ENCODE measurements around the gene DPF1. TPM values are rescaled to one million over a fixed set of nuclear protein-coding genes. Genes with fewer than 3 reads are reported as not detected.

Gene DPF1
- total RNA-seq, 1 donor from 2014 or later = 1.5 TPM

- no peak for DNase-seq (ENCODE audit: low read depth)
- Histone ChIP-seq H3K36me3 (ENCODE audit: control insufficient read depth, insufficient read depth, low read length) (peaks cover 4% of the 10 kb centered on the region), H3K27me3 (ENCODE audit: control insufficient read depth, insufficient read depth, low read length) (no peaks in the 10 kb centered on the region), H3K4me3 (ENCODE audit: low read depth, low read length) (no peak overlapping the region)
- TF ChIP-seq, protein P1, sequence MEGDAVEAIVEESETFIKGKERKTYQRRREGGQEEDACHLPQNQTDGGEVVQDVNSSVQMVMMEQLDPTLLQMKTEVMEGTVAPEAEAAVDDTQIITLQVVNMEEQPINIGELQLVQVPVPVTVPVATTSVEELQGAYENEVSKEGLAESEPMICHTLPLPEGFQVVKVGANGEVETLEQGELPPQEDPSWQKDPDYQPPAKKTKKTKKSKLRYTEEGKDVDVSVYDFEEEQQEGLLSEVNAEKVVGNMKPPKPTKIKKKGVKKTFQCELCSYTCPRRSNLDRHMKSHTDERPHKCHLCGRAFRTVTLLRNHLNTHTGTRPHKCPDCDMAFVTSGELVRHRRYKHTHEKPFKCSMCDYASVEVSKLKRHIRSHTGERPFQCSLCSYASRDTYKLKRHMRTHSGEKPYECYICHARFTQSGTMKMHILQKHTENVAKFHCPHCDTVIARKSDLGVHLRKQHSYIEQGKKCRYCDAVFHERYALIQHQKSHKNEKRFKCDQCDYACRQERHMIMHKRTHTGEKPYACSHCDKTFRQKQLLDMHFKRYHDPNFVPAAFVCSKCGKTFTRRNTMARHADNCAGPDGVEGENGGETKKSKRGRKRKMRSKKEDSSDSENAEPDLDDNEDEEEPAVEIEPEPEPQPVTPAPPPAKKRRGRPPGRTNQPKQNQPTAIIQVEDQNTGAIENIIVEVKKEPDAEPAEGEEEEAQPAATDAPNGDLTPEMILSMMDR (IDR thresholded peaks at IDR 0.05; ENCODE audit: insufficient read depth, low read length, poor library complexity, severe bottlenecking) = no peak
Measured at GRCh38 chr19:38164526-38164925, 59.5 kb downstream of the DPF1 start.

GRCh38 chr19:38163419-38164290 lies 60.4 kb downstream of the DPF1 start:
- Histone ChIP-seq H3K27me3 (ENCODE audit: control insufficient read depth, insufficient read depth, low read length) (no peaks in the 10 kb centered on the region), H3K4me3 (ENCODE audit: low read depth, low read length) (no peak overlapping the region), H3K36me3 (ENCODE audit: control insufficient read depth, insufficient read depth, low read length) (peaks cover 2% of the 10 kb centered on the region)
- TF ChIP-seq, protein P1 (IDR thresholded peaks at IDR 0.05; ENCODE audit: insufficient read depth, low read length, poor library complexity, severe bottlenecking) = no peak
- DNase-seq (ENCODE audit: low read depth) = no peak

DNA sequence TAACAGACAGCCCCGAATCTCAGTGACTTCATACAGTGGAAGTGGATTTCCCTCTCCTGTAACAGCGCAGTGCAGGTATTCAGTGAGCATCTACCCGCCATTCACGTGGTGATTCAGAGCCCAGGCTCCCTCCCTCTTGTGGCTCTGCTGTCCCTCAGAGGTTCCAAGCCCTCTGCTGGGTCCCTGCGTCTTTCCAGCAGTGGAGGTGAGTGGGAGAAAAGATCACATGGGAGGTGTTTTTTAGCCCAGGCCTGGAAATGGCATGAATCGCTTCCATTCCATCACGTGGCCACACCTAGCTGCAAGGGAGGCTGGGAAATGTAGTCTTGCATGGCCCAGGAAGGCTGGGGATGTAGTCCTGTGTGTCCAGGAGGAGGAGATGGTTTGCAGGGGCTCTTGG lies 61.4 kb downstream of the DPF1 start:
- Histone ChIP-seq H3K27me3 (ENCODE audit: control insufficient read depth, insufficient read depth, low read length) (no peaks in the 10 kb centered on the region), H3K4me3 (ENCODE audit: low read depth, low read length) (no peak overlapping the region), H3K36me3 (ENCODE audit: control insufficient read depth, insufficient read depth, low read length) (peaks cover 2% of the 10 kb centered on the region)
- TF ChIP-seq, protein P1 (IDR thresholded peaks at IDR 0.05; ENCODE audit: insufficient read depth, low read length, poor library complexity, severe bottlenecking) = no peak
- no peak for DNase-seq (ENCODE audit: low read depth)

DNA sequence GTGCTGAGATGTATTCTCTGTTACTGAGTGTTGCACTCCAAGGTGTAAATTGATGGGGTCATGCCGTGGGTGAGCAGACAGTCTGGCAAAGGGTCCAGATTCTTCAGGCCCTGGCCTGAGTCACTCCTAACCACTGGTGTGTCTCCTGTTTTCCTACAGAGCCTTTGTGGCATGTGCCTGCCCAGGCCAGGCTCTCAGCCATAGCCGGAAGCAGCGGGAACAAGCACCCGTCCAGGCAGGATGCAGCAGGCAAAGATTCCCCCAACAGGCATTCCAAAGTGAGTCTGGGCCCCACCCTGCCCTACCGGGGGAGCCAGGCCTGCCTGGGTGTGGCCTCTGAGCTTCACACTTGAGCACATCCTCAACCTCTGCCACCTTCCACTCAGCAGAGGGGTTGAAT lies 61.9 kb downstream of the DPF1 start:
- DNase-seq (ENCODE audit: low read depth) = no peak
- H3K36me3 ChIP-seq (ENCODE audit: control insufficient read depth, insufficient read depth, low read length) = peaks cover 2% of the 10 kb centered on the region
- no peaks in the 10 kb centered on the region for H3K27me3 ChIP-seq (ENCODE audit: control insufficient read depth, insufficient read depth, low read length)
- H3K4me3 ChIP-seq (ENCODE audit: low read depth, low read length) = no peak overlapping the region
- TF ChIP-seq, protein P1 (IDR thresholded peaks at IDR 0.05; ENCODE audit: insufficient read depth, low read length, poor library complexity, severe bottlenecking) = no peak

Other genes starting within 250 kb of the DPF1 start
- 1.6 and 5.3 TPM in 2 replicates for gene PPP1R14A, start 32.2 kb upstream of the DPF1 start, total RNA-seq
- 591 and 806 TPM in 2 replicates for gene SPINT2, start 40.4 kb upstream of the DPF1 start, total RNA-seq
- gene C19orf33, start 80.0 kb upstream of the DPF1 start, total RNA-seq = 273 and 300 TPM in 2 replicates
- 66.7 and 80.6 TPM in 2 replicates for gene YIF1B, start 91.7 kb upstream of the DPF1 start, total RNA-seq
- 3.6 and 4.1 TPM in 2 replicates for gene KCNK6, start 95.6 kb upstream of the DPF1 start, total RNA-seq
- gene CATSPERG, start 111.6 kb upstream of the DPF1 start, total RNA-seq = 1.2 and 1.7 TPM in 2 replicates
- 316 and 367 TPM in 2 replicates for gene PSMD8, start 150.3 kb upstream of the DPF1 start, total RNA-seq
- gene GGN, start 163.8 kb upstream of the DPF1 start, total RNA-seq = 0.07 and 1.4 TPM in 2 replicates
- gene SPRED3, start 164.5 kb upstream of the DPF1 start, total RNA-seq = 4.3 and 4.5 TPM in 2 replicates
- 17.8 and 22.2 TPM in 2 replicates for gene FAM98C, start 178.9 kb upstream of the DPF1 start, total RNA-seq
- not detected in 2 replicates for gene RASGRP4, start 202.0 kb upstream of the DPF1 start, total RNA-seq
- gene RYR1, start 209.5 kb upstream of the DPF1 start, total RNA-seq = 0.07 and 0.17 TPM in 2 replicates